Superior temporal gyrus (tissue), 1 donor: ENCODE data around the gene ARRB1.
"Not testable (repeated sequence)": the region's sequence is repeated elsewhere in the genome, so short reads cannot be mapped to it uniquely, and the experiment has no call there.

Experiments
- DNase-seq: peaks from one replicate; pipeline ENCODE4 v3.0.0-alpha.2; 2016; ENCODE audit errors: extremely low spot score

The ARRB1 gene

DNA sequence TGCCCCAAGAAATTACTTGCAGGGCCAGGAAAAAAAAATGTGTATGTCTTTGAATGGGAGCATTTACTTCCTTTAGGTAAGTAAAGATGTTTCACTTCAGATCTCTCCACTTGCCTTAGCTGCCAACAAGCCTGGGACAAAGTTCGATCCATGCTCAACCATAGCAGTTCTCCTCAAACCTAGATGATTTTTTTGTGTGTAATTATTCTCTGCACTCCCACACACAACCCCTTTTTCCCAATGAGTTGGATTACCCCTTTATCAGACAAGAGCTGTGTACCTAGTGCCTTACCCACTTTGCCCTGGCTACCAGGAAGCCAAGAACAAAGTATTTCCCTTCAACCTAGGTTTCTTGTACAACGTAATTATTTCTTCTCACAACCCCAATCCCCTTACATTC is 75.3 kb downstream of the ARRB1 start:
- no peak for DNase-seq

DNA sequence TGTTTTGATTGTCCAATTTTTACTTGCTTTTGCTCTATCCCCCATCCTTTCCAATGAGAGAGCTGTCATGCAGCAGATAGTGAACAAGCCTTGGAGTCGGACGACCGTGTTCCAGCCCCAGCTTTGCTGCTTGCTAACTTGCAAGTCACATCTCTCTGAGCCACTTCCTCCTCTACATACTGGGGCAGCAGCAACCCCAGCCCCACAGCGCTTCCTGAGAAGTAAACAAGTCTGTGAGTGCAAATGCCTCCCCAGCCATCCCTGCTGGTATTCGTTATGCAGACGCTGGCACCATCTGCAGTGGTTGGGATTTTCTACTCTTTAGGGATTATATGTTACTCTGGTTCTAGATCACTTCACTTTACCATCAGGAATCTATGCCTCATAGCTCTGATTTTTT is 75.9 kb downstream of the ARRB1 start:
- no peak for DNase-seq

GRCh38 chr11:75274716-75275115 is 76.7 kb downstream of the ARRB1 start:
- not testable (repeated sequence) for DNase-seq

GRCh38 chr11:75273411-75274391 is 77.8 kb downstream of the ARRB1 start:
- DNase-seq: no peak

DNA sequence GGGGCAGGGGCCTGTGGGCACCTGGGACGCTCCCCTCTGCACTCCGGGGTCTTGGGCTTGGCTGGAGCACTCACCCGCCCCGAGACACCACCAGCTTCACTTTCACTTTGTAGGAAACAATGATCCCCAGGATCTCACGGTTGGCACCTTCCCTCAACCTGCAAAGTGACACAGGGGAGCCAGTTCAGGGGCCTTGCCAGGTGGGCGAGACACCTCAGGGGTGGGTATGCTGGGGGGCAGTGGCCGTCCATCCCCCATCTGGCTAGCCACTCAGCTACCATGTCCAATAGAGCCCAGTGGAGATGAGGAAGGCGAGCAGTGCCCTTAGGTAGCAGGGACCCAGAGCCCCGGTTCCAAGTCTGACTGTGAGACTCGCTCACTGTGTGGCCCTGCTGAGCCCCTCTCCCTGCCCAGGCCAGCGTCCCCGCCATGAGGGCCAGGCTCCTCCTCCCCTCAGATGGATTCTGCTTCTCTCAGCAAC is 78.6 kb downstream of the ARRB1 start:
- no peak for DNase-seq

DNA sequence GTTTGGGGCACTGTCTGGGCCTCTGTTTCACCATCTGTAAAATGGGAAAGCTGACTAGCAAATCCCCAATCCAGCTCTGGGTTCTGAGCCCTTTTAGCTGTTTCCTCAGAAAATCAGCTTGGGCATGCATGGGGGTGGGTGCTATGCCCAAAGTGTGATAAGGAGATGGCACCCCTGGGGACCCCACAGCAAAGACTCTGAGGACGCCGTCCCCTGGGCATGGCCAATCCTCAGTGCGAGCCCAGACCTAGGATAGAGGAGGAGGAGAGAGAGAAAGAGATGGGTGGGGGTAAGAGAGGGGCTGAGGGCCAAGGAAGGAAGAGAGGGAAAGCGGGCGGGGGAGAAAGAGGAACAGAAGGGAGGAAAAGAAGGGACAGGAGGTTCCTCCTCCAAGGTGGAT is 79.1 kb downstream of the ARRB1 start:
- no peak for DNase-seq

- no peak for DNase-seq
Observed at GRCh38 chr11:75271730-75272129, 79.7 kb downstream of the ARRB1 start.

- no peak for DNase-seq
Observed at GRCh38 chr11:75270896-75271418, 80.5 kb downstream of the ARRB1 start.

GRCh38 chr11:75269896-75270295 is 81.6 kb downstream of the ARRB1 start:
- no peak for DNase-seq

GRCh38 chr11:75269367-75269660 is 82.1 kb downstream of the ARRB1 start:
- no peak for DNase-seq

GRCh38 chr11:75268626-75269366 is 82.7 kb downstream of the ARRB1 start:
- DNase-seq: no peak

GRCh38 chr11:75267171-75267970 is 84.1 kb downstream of the ARRB1 start:
- DNase-seq: no peak

- no peak for DNase-seq
Observed at GRCh38 chr11:75265851-75266531, 85.5 kb downstream of the ARRB1 start.

DNA sequence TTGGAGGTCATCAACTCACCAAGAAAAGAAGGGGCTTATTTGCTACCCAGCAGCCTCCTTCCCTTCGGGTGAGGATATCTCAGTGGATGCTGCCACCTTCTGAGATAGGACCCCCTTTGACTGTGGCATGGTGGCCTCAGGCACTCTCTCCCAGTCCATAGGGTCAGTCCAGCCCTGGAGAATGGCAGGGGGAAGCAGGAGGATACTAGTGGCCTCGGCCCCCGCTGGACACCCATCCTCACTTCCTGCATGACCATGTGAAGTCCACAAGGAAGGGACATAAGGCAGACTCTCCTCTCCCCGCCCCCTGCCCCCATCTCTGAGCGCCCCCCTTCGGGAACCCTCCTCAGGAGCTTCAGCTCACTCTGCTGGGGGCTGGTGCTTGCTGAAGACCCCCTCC is 86.5 kb downstream of the ARRB1 start:
- no peak for DNase-seq

DNA sequence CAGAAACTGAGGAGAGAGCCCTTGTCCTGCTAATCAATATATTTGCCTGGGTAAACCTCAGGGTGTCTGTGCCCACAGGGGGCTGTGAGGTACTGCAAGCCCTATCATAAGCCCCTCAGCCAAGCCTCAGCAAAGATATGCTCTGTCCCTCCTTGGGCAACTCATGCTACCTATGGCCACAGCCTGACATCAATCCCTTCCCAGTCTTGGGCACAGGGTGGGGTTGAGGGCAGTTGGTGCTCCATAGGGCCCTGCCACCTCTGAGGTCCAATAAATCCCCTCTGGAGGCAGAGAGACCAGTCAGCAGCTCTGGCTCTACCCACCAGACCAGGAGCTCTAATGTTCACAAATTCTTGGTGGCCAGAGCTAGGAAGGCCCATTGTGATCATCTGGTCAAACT is 87.1 kb downstream of the ARRB1 start:
- no peak for DNase-seq

DNA sequence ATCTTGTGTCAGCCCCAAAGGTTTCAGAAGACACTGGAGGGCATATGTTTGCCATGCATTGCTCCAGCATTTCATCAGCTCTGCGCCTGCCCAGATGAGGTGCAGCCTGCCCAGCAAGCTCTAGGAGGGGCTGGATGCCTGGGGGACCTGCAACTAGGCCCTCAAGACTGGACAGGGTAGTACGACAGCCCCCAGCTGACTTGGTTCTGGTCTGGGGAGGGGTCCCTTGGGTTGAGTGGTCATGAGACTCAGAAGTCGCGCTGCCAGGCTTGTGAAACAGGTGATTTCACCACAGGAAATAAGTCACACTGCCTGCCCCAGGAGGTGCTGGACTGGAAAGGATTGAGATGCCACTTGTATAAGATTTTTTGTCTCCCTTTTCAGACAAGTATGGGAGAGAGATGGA is 87.5 kb downstream of the ARRB1 start:
- no peak for DNase-seq

DNA sequence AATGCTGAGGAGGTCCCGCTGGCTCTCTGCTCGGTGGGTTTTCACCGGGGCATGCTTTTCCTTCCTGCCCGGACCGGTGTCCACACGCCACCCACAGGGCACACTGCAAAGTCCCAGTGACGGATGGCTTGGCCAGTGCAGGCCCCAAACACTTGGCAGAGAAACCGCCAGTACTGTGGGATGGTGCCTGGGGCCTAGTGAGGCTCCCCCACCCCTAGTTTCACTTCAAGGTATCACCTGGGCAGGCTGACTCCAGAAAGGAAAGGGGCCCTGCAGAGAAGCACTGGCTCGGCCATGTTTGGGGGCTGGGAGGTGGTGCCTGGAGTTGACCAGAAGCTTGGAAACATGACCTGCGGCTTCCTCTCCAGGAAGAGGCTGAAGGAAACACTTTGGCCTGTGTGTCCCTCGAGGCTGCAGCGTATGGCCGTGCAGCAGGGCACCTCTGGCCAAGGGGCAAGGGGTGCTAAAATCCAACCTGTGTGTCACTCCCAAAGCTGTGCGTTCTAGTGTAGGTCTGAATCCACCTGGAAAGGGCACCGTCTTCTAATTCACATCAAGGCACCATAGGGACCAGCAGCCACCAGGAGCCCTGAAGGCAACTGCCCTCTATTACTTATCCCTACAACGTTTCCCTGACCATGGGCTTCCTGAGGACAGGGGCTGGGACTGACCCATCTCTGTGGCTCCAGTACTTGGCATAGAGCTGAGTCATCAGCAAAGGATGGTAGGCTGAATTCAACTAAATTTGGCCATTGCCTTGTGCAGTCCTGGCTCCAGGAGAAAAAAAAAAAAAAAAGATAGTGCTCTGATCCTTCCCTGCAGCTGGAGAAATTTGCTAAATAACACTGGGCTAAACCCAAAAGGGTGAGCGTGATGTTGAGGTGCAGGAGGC is 88.3 kb downstream of the ARRB1 start:
- no peak for DNase-seq

DNA sequence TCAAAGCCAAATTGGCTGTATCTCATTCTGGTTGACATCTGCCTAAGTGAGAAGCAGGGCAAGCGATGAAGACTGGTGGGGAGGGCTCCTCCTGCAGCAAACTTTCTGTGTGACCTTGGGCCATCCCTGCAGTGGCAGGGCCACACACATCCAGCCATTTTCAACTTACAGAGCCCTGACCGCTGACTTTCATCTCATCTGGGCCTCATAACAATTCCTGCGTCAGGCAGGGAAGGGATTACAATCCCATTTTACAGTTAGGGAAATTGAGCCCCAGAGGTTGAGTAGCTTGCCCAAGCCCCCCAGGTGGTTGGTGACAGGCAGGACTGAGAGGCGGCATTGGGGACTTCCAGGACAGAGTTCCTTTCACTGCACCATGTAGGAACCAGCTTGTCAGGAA is 89.0 kb downstream of the ARRB1 start:
- no peak for DNase-seq

DNA sequence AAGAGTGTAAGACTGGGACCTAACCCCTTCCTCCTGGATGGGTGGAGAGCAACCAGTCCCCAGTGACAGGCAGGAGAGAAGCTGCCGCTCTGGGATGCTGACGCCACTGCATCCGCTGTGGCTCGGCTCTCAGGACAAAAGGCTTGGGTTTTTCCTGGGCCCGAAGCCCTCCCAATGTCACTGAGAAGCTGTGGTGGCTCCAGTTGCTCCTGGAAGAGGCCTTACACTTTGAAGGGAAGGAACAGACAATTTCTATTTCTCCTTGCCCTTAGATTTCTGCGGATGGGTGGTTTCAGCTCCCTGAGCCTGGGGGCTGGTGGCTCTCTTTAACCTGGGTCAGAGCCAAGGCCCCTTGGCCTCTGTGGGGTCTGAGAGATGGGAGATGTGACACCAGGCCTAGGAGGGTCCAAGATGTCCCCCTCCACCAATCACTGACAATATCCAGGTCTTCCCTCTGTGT is 89.5 kb downstream of the ARRB1 start:
- no peak for DNase-seq
